Activated CD4-positive, CD25-positive, alpha-beta regulatory T cell (primary cell): Measurements from ENCODE around the gene GRAMD4.

Source experiments
- DNase-seq, 4 experiments: peaks; one replicate each; lab custom pipeline; 2025; lab: John Stamatoyannopoulos, UW

Gene GRAMD4

GRCh38 chr22:46673205-46673604, 53.0 kb downstream of the GRAMD4 start:
- DNase-seq: no peak

- no peak for DNase-seq
These were observed 53.6 kb downstream of the GRAMD4 start for GRCh38 chr22:46673662-46674236.

GRCh38 chr22:46674367-46674781, 54.2 kb downstream of the GRAMD4 start:
- DNase-seq: peak; percentile 67 to 79 (median 72)

- DNase-seq: no peak
These were observed 54.7 kb downstream of the GRAMD4 start for GRCh38 chr22:46674906-46675305.

- DNase-seq: no peak
These were observed 55.3 kb downstream of the GRAMD4 start for GRCh38 chr22:46675479-46675878.

- no peak for DNase-seq
These were observed 55.8 kb downstream of the GRAMD4 start for GRCh38 chr22:46675938-46676337.

- no peak for DNase-seq
These were observed 56.3 kb downstream of the GRAMD4 start for GRCh38 chr22:46676479-46676878.

- no peak for DNase-seq
These were observed 56.7 kb downstream of the GRAMD4 start for GRCh38 chr22:46676881-46677280.

GRCh38 chr22:46677323-46678002, 57.3 kb downstream of the GRAMD4 start:
- no peak for DNase-seq

GRCh38 chr22:46678003-46678657, 57.9 kb downstream of the GRAMD4 start:
- no peak for DNase-seq

- DNase-seq: no peak
These were observed 58.9 kb downstream of the GRAMD4 start for GRCh38 chr22:46678785-46679700.

GRCh38 chr22:46679706-46680269, 59.6 kb downstream of the GRAMD4 start:
- DNase-seq: no peak

- DNase-seq: no peak
These were observed 60.8 kb downstream of the GRAMD4 start for GRCh38 chr22:46681010-46681409.

- no peak for DNase-seq
These were observed 62.0 kb downstream of the GRAMD4 start for GRCh38 chr22:46682011-46682731.

- no peak for DNase-seq
These were observed 64.5 kb downstream of the GRAMD4 start for GRCh38 chr22:46684706-46685105.

- DNase-seq: no peak
These were observed 66.2 kb downstream of the GRAMD4 start for GRCh38 chr22:46686221-46687047.

- no peak for DNase-seq
These were observed 66.9 kb downstream of the GRAMD4 start for GRCh38 chr22:46687048-46687444.

GRCh38 chr22:46687460-46687859, 67.3 kb downstream of the GRAMD4 start:
- DNase-seq: no peak

GRCh38 chr22:46688949-46689348, 68.8 kb downstream of the GRAMD4 start:
- DNase-seq: no peak

- no peak for DNase-seq
These were observed 70.0 kb downstream of the GRAMD4 start for GRCh38 chr22:46690146-46690545.
